Measurements from ENCODE around the gene TMEM86B. TPM values are rescaled to one million over a fixed set of nuclear protein-coding genes. Genes with fewer than 3 reads are reported as not detected.

TMEM86B gene
- total RNA-seq, 1 experiment from 2014 or later = 14.2 TPM

DNA sequence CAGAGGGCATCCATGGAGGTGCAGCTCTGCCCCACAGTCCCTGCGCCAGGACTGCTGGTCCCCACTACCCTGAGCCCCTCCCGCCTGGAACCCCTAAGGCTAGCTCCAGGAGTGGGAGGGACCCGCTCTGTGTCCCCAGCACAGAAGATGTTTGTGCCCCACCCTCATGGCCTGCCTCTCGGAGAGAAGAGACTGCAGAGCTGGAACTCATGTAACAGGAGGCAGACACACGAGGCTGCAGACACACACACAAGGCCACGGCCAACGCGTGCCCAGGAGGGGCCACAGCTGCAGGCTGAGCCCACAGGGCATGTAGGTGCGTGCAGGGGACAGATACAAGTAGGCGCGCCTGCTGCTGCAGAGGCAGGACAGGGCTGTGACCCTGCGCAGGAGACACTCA lies 10.4 kb upstream of the TMEM86B start:
- Histone ChIP-seq H3K27me3 (ENCODE audit: control insufficient read depth, insufficient read depth, low read length) (no peaks in the 10 kb centered on the region), H3K27ac (ENCODE audit: low read length) (no peak overlapping the region), H3K9me3 (ENCODE audit: control insufficient read depth, insufficient read depth, low read depth, low read length) (no peaks in the 10 kb centered on the region), H3K4me3 (ENCODE audit: low read depth in 2 of 2, low read length in 2 of 2) (no peak overlapping the region), H3K4me1 (ENCODE audit: control insufficient read depth, insufficient read depth, low read length) (no peaks in the 10 kb centered on the region), H3K36me3 (ENCODE audit: control insufficient read depth, insufficient read depth, low read length) (peaks cover 19% of the 10 kb centered on the region; the same call in 1 of the 2 replicates)
- ATAC-seq (no peak), DNase-seq (ENCODE audit: low read depth, low spot score) (no peak)
- in situ Hi-C loops (cut with HindIII; ENCODE audit: low pct_unique_long_range_greater_than_20kb, low sequenced_read_pairs) (no loop called here), intact Hi-C loops (cut with micrococcal nuclease; ENCODE audit: unreplicated experiment) (no loop called here)
- no TSS peak for BruUV-seq (replicated peaks)
- POLR2A ChIA-PET = no interaction called here
- TF ChIP-seq, protein P1, sequence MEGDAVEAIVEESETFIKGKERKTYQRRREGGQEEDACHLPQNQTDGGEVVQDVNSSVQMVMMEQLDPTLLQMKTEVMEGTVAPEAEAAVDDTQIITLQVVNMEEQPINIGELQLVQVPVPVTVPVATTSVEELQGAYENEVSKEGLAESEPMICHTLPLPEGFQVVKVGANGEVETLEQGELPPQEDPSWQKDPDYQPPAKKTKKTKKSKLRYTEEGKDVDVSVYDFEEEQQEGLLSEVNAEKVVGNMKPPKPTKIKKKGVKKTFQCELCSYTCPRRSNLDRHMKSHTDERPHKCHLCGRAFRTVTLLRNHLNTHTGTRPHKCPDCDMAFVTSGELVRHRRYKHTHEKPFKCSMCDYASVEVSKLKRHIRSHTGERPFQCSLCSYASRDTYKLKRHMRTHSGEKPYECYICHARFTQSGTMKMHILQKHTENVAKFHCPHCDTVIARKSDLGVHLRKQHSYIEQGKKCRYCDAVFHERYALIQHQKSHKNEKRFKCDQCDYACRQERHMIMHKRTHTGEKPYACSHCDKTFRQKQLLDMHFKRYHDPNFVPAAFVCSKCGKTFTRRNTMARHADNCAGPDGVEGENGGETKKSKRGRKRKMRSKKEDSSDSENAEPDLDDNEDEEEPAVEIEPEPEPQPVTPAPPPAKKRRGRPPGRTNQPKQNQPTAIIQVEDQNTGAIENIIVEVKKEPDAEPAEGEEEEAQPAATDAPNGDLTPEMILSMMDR (IDR thresholded peaks at IDR 0.05) = no peak
- no peak for TF ChIP-seq TCF7L2 (IDR thresholded peaks at IDR 0.05; ENCODE audit: low read depth, low read length)
- TF ChIP-seq REST (IDR thresholded peaks at IDR 0.05; ENCODE audit: insufficient read depth in 1 of 2, low read depth in 2 of 2, low read length in 1 of 2) = no peak
- no peak for TF ChIP-seq POLR2AphosphoS5 (IDR thresholded peaks at IDR 0.05; ENCODE audit: low read depth, low read length)
- no peak for TF ChIP-seq SIN3A (IDR thresholded peaks at IDR 0.05; ENCODE audit: borderline replicate concordance, insufficient read depth, low read depth, low read length)
- CTCF ChIA-PET = interaction anchor here (0.6 kb wide), 1 partner anchor 1868 kb away, joined by 4 read pairs; no protein-coding TSS in a partner anchor

- TF ChIP-seq POLR2AphosphoS5 (IDR thresholded peaks at IDR 0.05; ENCODE audit: low read depth, low read length) = no peak
- TF ChIP-seq TCF7L2 (IDR thresholded peaks at IDR 0.05; ENCODE audit: low read depth, low read length) = no peak
- TF ChIP-seq, protein P1 (IDR thresholded peaks at IDR 0.05) = no peak
- TF ChIP-seq REST (IDR thresholded peaks at IDR 0.05; ENCODE audit: insufficient read depth in 1 of 2, low read depth in 2 of 2, low read length in 1 of 2) = no peak
- no peak for TF ChIP-seq SIN3A (IDR thresholded peaks at IDR 0.05; ENCODE audit: borderline replicate concordance, insufficient read depth, low read depth, low read length)
- Histone ChIP-seq H3K27ac (ENCODE audit: low read length) (no peak overlapping the region), H3K9me3 (ENCODE audit: control insufficient read depth, insufficient read depth, low read depth, low read length) (no peaks in the 10 kb centered on the region), H3K4me1 (ENCODE audit: control insufficient read depth, insufficient read depth, low read length) (no peaks in the 10 kb centered on the region), H3K27me3 (ENCODE audit: control insufficient read depth, insufficient read depth, low read length) (no peaks in the 10 kb centered on the region), H3K36me3 (ENCODE audit: control insufficient read depth, insufficient read depth, low read length) (peaks cover 25% of the 10 kb centered on the region), H3K4me3 (ENCODE audit: low read depth in 2 of 2, low read length in 2 of 2) (no peak overlapping the region)
- CTCF ChIA-PET = no interaction called here
- in situ Hi-C loops (cut with HindIII; ENCODE audit: low pct_unique_long_range_greater_than_20kb, low sequenced_read_pairs) = no loop called here
- intact Hi-C loops (cut with micrococcal nuclease; ENCODE audit: unreplicated experiment) = no loop called here
- no TSS peak for BruUV-seq (replicated peaks)
- DNase-seq (ENCODE audit: low read depth, low spot score) = no peak
- POLR2A ChIA-PET = no interaction called here
- ATAC-seq = no peak
These were observed 9.5 kb upstream of the TMEM86B start for GRCh38 chr19:55238030-55238429.
